ENCODE measurements around the gene MYBPC1. TPM values are rescaled to one million over a fixed set of nuclear protein-coding genes. Genes with fewer than 3 reads are reported as not detected.

MYBPC1 gene
- total RNA-seq (ENCODE audit: low replicate concordance), result not detected in 2 replicates

GRCh38 chr12:101594700-101595099 is at the start of gene MYBPC1:
Gene MYBPC1, plus strand, starts transcription at chr12:101594971. Its CDS starts 100 bp downstream, at chr12:101595071.

GRCh38 chr12:101697197-101697929 is 102.6 kb downstream of the MYBPC1 start, which contains the start of gene CHPT1:
Gene CHPT1, plus strand, starts transcription at chr12:101697640. Its CDS starts 222 bp downstream, at chr12:101697862.

Other genes with a start within 250 kb of the MYBPC1 start
- gene ARL1, start 187.2 kb upstream of the MYBPC1 start, total RNA-seq (ENCODE audit: low replicate concordance), result 83.7 and 94.3 TPM in 2 replicates
- not detected in 2 replicates for gene SPIC, start 119.6 kb upstream of the MYBPC1 start, total RNA-seq (ENCODE audit: low replicate concordance)
- 13.7 and 18.6 TPM in 2 replicates for gene CHPT1, start 102.7 kb downstream of the MYBPC1 start, total RNA-seq (ENCODE audit: low replicate concordance)
- 0.08 and 0.12 TPM in 2 replicates for gene SYCP3, start 144.5 kb downstream of the MYBPC1 start, total RNA-seq (ENCODE audit: low replicate concordance)
- 21.6 and 41.8 TPM in 2 replicates for gene GNPTAB, start 236.0 kb downstream of the MYBPC1 start, total RNA-seq (ENCODE audit: low replicate concordance)

All from smooth muscle cell of the coronary artery (primary cell).